HG03378 (cell line): ENCODE measurements around the gene HDAC10.

ENCODE experiments used
- ATAC-seq: cut with Tn5 transposase; IDR thresholded peaks from one replicate; pipeline ENCODE4 v1.9.1; 2021; ENCODE audit warnings: mild to moderate bottlenecking, moderate library complexity; ENCODE audit not compliant: unreplicated experiment

Gene HDAC10, protein sequence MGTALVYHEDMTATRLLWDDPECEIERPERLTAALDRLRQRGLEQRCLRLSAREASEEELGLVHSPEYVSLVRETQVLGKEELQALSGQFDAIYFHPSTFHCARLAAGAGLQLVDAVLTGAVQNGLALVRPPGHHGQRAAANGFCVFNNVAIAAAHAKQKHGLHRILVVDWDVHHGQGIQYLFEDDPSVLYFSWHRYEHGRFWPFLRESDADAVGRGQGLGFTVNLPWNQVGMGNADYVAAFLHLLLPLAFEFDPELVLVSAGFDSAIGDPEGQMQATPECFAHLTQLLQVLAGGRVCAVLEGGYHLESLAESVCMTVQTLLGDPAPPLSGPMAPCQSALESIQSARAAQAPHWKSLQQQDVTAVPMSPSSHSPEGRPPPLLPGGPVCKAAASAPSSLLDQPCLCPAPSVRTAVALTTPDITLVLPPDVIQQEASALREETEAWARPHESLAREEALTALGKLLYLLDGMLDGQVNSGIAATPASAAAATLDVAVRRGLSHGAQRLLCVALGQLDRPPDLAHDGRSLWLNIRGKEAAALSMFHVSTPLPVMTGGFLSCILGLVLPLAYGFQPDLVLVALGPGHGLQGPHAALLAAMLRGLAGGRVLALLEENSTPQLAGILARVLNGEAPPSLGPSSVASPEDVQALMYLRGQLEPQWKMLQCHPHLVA

DNA sequence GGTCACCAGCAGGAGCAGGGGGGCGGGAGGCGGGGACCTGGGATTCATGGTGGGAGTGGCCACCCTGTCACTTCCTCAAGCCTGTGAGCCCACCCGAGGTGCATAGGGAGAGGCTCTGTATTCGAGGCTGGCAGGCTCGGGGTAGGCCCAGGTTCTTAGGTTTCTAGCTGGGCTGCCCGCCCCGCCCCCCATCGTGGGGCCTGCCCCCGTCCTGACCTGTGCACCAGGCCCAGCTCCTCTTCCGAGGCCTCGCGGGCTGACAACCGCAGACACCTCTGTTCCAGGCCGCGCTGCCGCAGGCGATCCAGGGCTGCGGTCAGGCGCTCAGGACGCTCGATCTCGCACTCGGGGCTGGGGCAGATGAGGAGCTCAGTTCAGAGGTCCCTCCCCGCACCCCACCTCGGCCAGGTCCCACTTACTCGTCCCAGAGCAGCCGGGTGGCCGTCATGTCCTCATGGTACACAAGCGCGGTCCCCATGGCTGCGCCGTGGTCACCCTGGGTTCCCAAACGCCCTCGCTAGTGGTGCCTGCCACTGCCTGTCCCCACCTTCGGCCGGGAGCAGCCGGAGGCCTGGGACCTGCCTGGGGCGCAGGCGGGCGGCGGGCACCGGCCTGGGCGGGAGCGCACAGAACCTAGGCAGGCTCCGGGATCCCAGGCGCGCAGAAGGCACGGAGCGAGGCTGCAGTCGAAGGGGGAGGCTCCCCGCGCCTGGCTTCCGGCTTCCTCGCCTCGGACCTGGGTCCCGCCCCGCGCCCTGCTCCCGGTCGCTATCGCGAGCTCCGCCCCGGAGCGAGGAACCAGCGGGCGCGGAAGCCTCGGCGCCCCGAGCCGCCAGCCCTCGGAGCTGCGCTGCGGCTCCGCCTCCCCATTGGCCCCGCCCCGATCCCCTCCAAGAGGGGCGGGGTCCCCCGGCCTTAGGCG, at the start of gene HDAC10:
Gene HDAC10, minus strand, starts transcription at position 711 of the 922 bp plus-strand sequence. Its CDS starts 233 bp downstream, at position 478.
- no peak for ATAC-seq

GRCh38 chr22:50300620-50301257, 49.7 kb upstream of the HDAC10 start:
- ATAC-seq, result no peak

- ATAC-seq, result no peak
Measured at GRCh38 chr22:50299785-50300619, 48.9 kb upstream of the HDAC10 start.

- ATAC-seq, result no peak
Measured at GRCh38 chr22:50298937-50299784, 48.1 kb upstream of the HDAC10 start.

DNA sequence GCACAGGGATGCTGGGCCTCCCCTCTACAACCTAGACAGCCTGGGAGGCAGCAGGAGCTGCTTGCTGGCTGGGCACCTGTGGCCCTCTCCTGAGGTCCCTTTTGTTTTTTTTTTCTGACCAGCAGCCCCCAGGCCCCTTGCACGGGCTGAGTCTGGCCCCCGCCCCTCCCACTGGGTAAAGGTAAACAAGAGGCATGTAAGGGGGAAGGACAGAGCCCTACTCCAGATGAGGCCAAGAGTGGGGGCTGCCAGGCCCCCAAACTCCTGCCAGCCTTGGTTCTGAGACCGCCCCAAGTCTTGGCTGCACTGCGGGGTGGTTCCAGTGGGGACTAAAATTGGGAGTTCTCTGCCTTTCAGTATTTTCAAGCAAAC, 47.2 kb upstream of the HDAC10 start:
- ATAC-seq, result no peak

DNA sequence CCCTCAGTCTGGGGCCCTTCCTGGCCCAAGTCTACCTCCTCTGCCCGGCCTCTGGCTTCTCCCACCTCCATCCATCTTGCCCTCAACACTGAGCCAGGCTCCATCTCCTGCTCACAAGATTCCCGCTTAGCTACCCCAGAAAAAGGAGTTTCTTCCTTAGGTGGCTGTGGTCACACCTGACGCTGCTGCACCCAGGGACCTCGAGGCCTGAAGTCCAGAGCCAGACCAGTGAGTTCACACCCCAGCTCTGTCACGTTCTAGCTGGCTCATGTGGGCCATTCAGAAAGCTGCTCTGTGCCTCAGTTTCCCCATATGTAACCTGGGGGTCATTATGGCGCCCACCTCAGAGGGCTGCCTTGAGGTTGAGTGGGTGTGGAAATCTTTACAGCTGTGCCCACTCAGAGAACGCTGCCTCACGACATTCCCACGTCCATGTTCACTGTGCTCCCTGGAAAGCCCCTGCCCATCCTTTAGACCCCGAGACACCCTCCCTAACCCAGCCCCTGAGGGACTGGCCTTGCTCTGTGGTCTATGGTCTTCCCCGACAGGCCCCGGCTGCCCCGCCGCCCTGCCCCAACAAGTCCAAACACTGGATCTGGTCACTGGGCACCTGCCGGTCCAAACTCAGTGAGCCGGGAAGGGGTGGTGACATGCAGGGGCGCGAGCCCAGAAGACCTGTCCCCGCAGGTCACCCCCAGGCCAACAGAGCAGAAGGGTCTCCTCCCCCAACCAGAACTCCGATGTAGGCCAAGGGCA, 46.6 kb upstream of the HDAC10 start:
- no peak for ATAC-seq

GRCh38 chr22:50296658-50297490, 45.8 kb upstream of the HDAC10 start:
- no peak for ATAC-seq

DNA sequence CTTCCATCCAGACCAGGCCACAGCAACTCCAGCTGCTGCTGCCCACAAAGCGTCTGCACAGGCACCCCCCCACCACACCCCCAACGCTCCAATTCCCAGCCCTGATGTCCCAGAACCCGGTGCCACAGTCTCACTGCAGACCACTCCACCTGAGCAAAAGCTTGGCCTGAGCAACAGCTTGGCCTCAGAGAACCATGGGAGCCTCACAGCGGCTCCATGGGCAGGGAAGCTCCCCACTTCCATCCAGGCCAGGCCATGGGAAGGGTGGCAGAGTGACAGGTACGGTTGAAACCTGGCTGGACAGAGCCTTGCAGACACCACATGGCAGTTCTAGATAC, 43.2 kb upstream of the HDAC10 start:
- no peak for ATAC-seq

DNA sequence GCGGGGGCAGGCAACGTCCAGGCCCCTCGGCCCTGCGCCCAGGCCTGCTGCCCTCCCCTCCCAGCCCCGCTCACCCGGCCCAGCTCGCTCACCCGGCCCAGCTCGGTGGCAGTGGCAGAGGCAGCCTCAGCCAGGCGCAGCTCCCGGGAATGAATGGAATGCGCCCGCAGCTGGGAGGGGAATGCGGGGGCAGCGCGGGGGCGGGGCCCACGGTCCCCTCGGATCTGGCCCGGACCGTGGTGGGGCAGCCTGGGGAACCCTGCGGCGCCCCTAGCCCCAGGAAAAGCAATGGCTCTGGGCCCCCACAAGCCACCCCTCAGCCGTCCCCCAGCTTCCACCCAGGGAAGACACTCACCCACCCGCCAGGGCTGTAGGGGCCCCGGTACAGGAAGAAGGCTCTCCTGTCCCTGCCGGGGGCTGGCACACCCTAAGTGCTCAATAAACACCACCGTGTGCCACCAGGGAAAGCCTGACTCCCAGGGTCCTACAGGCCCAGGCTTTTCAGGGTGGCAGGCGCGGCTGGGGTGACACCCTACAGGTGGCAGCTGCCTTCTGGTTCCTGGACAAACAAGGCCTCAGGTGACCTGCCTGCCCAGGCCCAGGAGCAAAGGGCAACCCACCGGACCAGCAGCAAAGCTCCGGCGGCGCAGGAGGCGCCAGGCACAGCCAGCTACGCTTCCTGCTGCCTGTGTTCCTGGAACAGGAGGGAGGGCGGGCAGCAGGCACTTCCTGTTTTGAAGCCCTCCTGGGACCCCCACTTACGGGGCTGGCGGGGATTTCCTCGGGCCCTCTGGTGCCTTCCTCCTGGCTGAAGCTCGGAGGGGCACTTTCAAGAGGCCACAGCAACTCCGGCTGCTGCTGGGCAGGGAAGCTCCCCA, 42.6 kb upstream of the HDAC10 start:
- ATAC-seq, result no peak

- no peak for ATAC-seq
Measured at GRCh38 chr22:50292643-50293440, 41.8 kb upstream of the HDAC10 start.

GRCh38 chr22:50289942-50290630, 39.0 kb upstream of the HDAC10 start:
- ATAC-seq, result no peak

- no peak for ATAC-seq
Measured at GRCh38 chr22:50289151-50289941, 38.3 kb upstream of the HDAC10 start.

DNA sequence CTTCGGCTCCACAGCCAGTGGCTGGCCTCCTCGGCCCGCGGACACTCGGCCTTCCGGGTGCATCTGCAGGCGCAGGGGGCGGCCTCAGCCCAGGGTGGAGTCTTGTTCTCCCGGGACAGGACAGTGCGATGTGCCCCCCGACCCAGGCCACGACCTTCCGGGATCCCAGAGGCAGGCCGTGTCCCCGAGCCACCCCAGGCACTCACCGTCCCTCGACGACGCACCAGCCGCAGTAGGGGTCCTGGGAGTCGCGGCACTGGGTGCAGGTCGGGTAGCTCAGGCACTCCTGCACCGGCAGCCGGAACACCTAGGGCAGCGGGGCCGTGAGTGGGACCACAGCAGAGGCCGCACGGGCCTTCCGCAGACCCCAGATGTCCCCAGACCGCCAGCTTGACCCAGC, 36.7 kb upstream of the HDAC10 start:
- no peak for ATAC-seq

GRCh38 chr22:50286701-50287318, 35.7 kb upstream of the HDAC10 start:
- no peak for ATAC-seq
